DMS153 treated with DMSO at 0.1 percent for 48 hours (cell line): ENCODE data around the gene BROX.

ENCODE experiments used
- DNase-seq: peaks from one replicate; lab custom pipeline; 2025; ENCODE audit not compliant: unreplicated experiment; lab: John Stamatoyannopoulos, UW

Gene BROX

GRCh38 chr1:222772996-222773379 is 60.6 kb downstream of the BROX start:
- DNase-seq = no peak

GRCh38 chr1:222777463-222777862 is 65.1 kb downstream of the BROX start:
- no peak for DNase-seq

GRCh38 chr1:222777977-222778376 is 65.6 kb downstream of the BROX start:
- peak; percentile 45 for DNase-seq

GRCh38 chr1:222781251-222781650 is 68.9 kb downstream of the BROX start:
- DNase-seq = no peak

GRCh38 chr1:222783051-222783450 is 70.7 kb downstream of the BROX start:
- DNase-seq = no peak

- DNase-seq = no peak
Observed at GRCh38 chr1:222784371-222784770, 72.0 kb downstream of the BROX start.
